NCI-H1930 (cell line): ENCODE measurements around the gene RPS6KA2.
"Not testable (repeated sequence)": the region's sequence is repeated elsewhere in the genome, so short reads cannot be mapped to it uniquely, and the experiment has no call there.

ENCODE experiments used
- DNase-seq, 2 experiments: peaks; one replicate each; lab custom pipeline; 2025; lab: John Stamatoyannopoulos, UW

The RPS6KA2 gene

GRCh38 chr6:166553563-166554271, 73.3 kb downstream of the RPS6KA2 start:
- DNase-seq = no peak

GRCh38 chr6:166552600-166552999, 74.5 kb downstream of the RPS6KA2 start:
- no peak for DNase-seq

- no peak for DNase-seq
These were observed 75.1 kb downstream of the RPS6KA2 start for GRCh38 chr6:166551754-166552495.

- DNase-seq = no peak
These were observed 80.4 kb downstream of the RPS6KA2 start for GRCh38 chr6:166546653-166547052.

GRCh38 chr6:166545156-166546034, 81.7 kb downstream of the RPS6KA2 start:
- DNase-seq = no peak

GRCh38 chr6:166544296-166544605, 82.8 kb downstream of the RPS6KA2 start:
- no peak for DNase-seq

GRCh38 chr6:166543603-166544295, 83.3 kb downstream of the RPS6KA2 start:
- DNase-seq = no peak

- DNase-seq = no peak
These were observed 84.5 kb downstream of the RPS6KA2 start for GRCh38 chr6:166542580-166542912.

GRCh38 chr6:166541876-166542579, 85.0 kb downstream of the RPS6KA2 start:
- no peak for DNase-seq

- no peak for DNase-seq
These were observed 85.7 kb downstream of the RPS6KA2 start for GRCh38 chr6:166541366-166541765.

GRCh38 chr6:166540631-166541331, 86.3 kb downstream of the RPS6KA2 start:
- no peak for DNase-seq

- no peak for DNase-seq
These were observed 87.5 kb downstream of the RPS6KA2 start for GRCh38 chr6:166539543-166539942.

GRCh38 chr6:166539011-166539385, 88.1 kb downstream of the RPS6KA2 start:
- not testable (repeated sequence) for DNase-seq

GRCh38 chr6:166538297-166539010, 88.6 kb downstream of the RPS6KA2 start:
- DNase-seq = no peak

GRCh38 chr6:166534658-166535406, 92.2 kb downstream of the RPS6KA2 start:
- DNase-seq = no peak

- DNase-seq = no peak
These were observed 93.7 kb downstream of the RPS6KA2 start for GRCh38 chr6:166533205-166533824.

GRCh38 chr6:166532302-166532701, 94.7 kb downstream of the RPS6KA2 start:
- no peak for DNase-seq

GRCh38 chr6:166530211-166531095, 96.6 kb downstream of the RPS6KA2 start:
- no peak for DNase-seq
